H1 (cell line): ENCODE results near the gene EPB41L5. TPM values are rescaled to one million over a fixed set of nuclear protein-coding genes. Genes with fewer than 3 reads are reported as not detected.

ENCODE experiments used
- CTCF ChIA-PET: fragments of 300-600 bp; sonication (Branson Sonifier 250); formaldehyde crosslinking; loops from one replicate; lab custom pipeline; 2021; ENCODE audit not compliant: partially characterized antibody; lab: Charles Lee
- POLR2A ChIA-PET: fragments of 300-600 bp; sonication (Branson Sonifier 250); formaldehyde crosslinking; loops from one replicate; lab custom pipeline; 2021; ENCODE audit warnings: inconsistent platforms; ENCODE audit not compliant: partially characterized antibody; lab: Charles Lee
- DNase-seq, 2 experiments: peaks; one replicate each; pipeline versions ENCODE4 v3.0.0 to v3.0.0-alpha.2; 2010 to 2022; ENCODE audit warnings: low spot score in 2 of 2, low read depth in 1 of 2, mixed read lengths in 1 of 2
- FAIRE-seq: peaks from 2 replicates; lab custom pipeline; 2011; peaks lifted over from hg19 to GRCh38; lab: Jason Lieb, UNC
- H2AFZ ChIP-seq: 2 replicates; pipeline ENCODE4 v1.8.1; 2012; ENCODE audit warnings: low read length, inconsistent platforms
- H2AK5ac ChIP-seq: 2 replicates; pipeline ENCODE4 v1.6.1; 2013; ENCODE audit warnings: low read depth, low read length
- H2BK120ac ChIP-seq: replicated peaks from 2 replicates; pipeline ENCODE3; 2013; ENCODE audit warnings: low read depth, low read length, inconsistent platforms
- H2BK12ac ChIP-seq: 2 replicates; pipeline ENCODE4 v1.6.1; 2013; ENCODE audit warnings: low read depth, low read length
- H2BK15ac ChIP-seq: 2 replicates; pipeline ENCODE4 v1.6.1; 2013; ENCODE audit warnings: low read length
- H2BK20ac ChIP-seq: 2 replicates; pipeline ENCODE4 v1.6.1; 2013; ENCODE audit warnings: low read length
- H2BK5ac ChIP-seq: 2 replicates; pipeline ENCODE4 v1.6.1; 2013; ENCODE audit warnings: low read depth, low read length
- H3K14ac ChIP-seq: 2 replicates; pipeline ENCODE4 v1.6.1; 2013; ENCODE audit warnings: inconsistent platforms; ENCODE audit not compliant: insufficient read length
- H3K18ac ChIP-seq: 2 replicates; pipeline ENCODE4 v1.6.1; 2013; ENCODE audit warnings: low read length; ENCODE audit errors: extremely low read depth
- H3K23ac ChIP-seq: 2 replicates; pipeline ENCODE4 v1.6.1; 2013; ENCODE audit warnings: inconsistent platforms; ENCODE audit not compliant: insufficient read length
- H3K23me2 ChIP-seq: 2 replicates; pipeline ENCODE4 v1.6.1; 2013; ENCODE audit warnings: low read depth, low read length
- H3K27ac ChIP-seq: 2 replicates; pipeline ENCODE4 v1.6.1; 2011; ENCODE audit warnings: low read depth, low read length, inconsistent platforms
- H3K27me3 ChIP-seq, 4 experiments: replicated peaks in 1 of 4; 1 replicate in 1 of 4; 2 replicates in 3 of 4; pipeline versions ENCODE4 v1.6.1 to v1.8.1; 2011 to 2013; ENCODE audit warnings: low read length in 3 of 4, mild to moderate bottlenecking in 3 of 4, inconsistent platforms in 2 of 4, mixed read lengths in 2 of 4, moderate library complexity in 1 of 4; ENCODE audit not compliant: control insufficient read depth in 3 of 4, insufficient read depth in 3 of 4; ENCODE audit errors: extremely low read depth in 1 of 4
- H3K36me3 ChIP-seq, 4 experiments: 2 replicates each; pipeline versions ENCODE4 v1.6.1 to v1.8.1; 2011 to 2013; ENCODE audit warnings: mild to moderate bottlenecking in 4 of 4, low read length in 3 of 4, moderate library complexity in 2 of 4, control low read depth in 1 of 4, inconsistent platforms in 1 of 4; ENCODE audit not compliant: insufficient read depth in 4 of 4, control insufficient read depth in 2 of 4
- H3K4ac ChIP-seq: replicated peaks from 2 replicates; pipeline ENCODE3; 2013; ENCODE audit warnings: low read length, low read depth, mixed read lengths, inconsistent platforms; ENCODE audit not compliant: insufficient read length
- H3K4me1 ChIP-seq, 4 experiments: replicated peaks in 1 of 4; 1 replicate in 1 of 4; 2 replicates in 3 of 4; pipeline versions ENCODE4 v1.6.1 to v1.8.1; 2011 to 2013; ENCODE audit warnings: low read length in 3 of 4, inconsistent platforms in 2 of 4, mixed read lengths in 1 of 4; ENCODE audit not compliant: insufficient read depth in 4 of 4, control insufficient read depth in 3 of 4
- H3K4me2 ChIP-seq, 2 experiments: 2 replicates each; pipeline versions ENCODE4 v1.6.1 to v1.8.1; 2011 to 2013; ENCODE audit warnings: low read depth in 2 of 2, low read length in 2 of 2, control low read depth in 1 of 2, inconsistent platforms in 1 of 2, mild to moderate bottlenecking in 1 of 2; ENCODE audit not compliant: insufficient read depth in 1 of 2
- H3K4me3 ChIP-seq, 4 experiments: fragments of 200-600, 300-600 bp in 1 of 4; sonication (generic), shearing (Covaris generic), sonication (Bioruptor Twin) in 1 of 4; 2 replicates each; pipeline versions ENCODE4 v1.5.1 to v1.8.1; 2011 to 2016; ENCODE audit warnings: low read length in 4 of 4, low read depth in 3 of 4, control low read depth in 2 of 4, inconsistent platforms in 2 of 4, mild to moderate bottlenecking in 2 of 4, mixed read lengths in 1 of 4, moderate library complexity in 1 of 4; ENCODE audit not compliant: insufficient read depth in 2 of 4; ENCODE audit errors: extremely low read depth in 1 of 4
- H3K56ac ChIP-seq: replicated peaks from 2 replicates; pipeline ENCODE3; 2013; ENCODE audit warnings: low read depth, mild to moderate bottlenecking, mixed read lengths, low read length, inconsistent platforms; ENCODE audit not compliant: insufficient read length
- H3K79me1 ChIP-seq: 2 replicates; pipeline ENCODE4 v1.6.1; 2013; ENCODE audit warnings: low read depth, low read length, control low read depth
- H3K79me2 ChIP-seq, 2 experiments: 2 replicates each; pipeline versions ENCODE4 v1.6.1 to v1.8.1; 2012 to 2013; ENCODE audit warnings: low read length in 2 of 2, mild to moderate bottlenecking in 2 of 2, inconsistent platforms in 1 of 2; ENCODE audit not compliant: insufficient read depth in 2 of 2, control insufficient read depth in 1 of 2
- H3K9ac ChIP-seq, 4 experiments: replicated peaks in 1 of 4; 1 replicate in 1 of 4; 2 replicates in 3 of 4; pipeline versions ENCODE4 v1.6.1 to v1.8.1; 2011 to 2013; ENCODE audit warnings: low read depth in 3 of 4, low read length in 3 of 4, control low read depth in 2 of 4, mild to moderate bottlenecking in 2 of 4, moderate library complexity in 2 of 4, inconsistent platforms in 1 of 4; ENCODE audit errors: extremely low read depth in 1 of 4
- H3K9me3 ChIP-seq, 2 experiments: 2 replicates each; pipeline versions ENCODE4 v1.6.1 to v1.8.1; 2012 to 2013; ENCODE audit warnings: mild to moderate bottlenecking in 2 of 2, moderate library complexity in 2 of 2, control low read depth in 1 of 2, inconsistent platforms in 1 of 2, low read depth in 1 of 2, low read length in 1 of 2, mixed read lengths in 1 of 2; ENCODE audit not compliant: insufficient read depth in 2 of 2
- H4K20me1 ChIP-seq, 2 experiments: replicated peaks in 1 of 2; 2 replicates each; pipeline versions ENCODE3 to v1.8.1; 2011 to 2013; ENCODE audit warnings: inconsistent platforms in 2 of 2, low read length in 2 of 2, mild to moderate bottlenecking in 1 of 2; ENCODE audit not compliant: insufficient read depth in 2 of 2, control insufficient read depth in 1 of 2
- H4K5ac ChIP-seq: 2 replicates; pipeline ENCODE4 v1.6.1; 2013; ENCODE audit warnings: low read length, low read depth, mixed read lengths, inconsistent platforms; ENCODE audit not compliant: insufficient read length
- H4K8ac ChIP-seq: 2 replicates; pipeline ENCODE4 v1.8.0; 2013; ENCODE audit warnings: mild to moderate bottlenecking, moderate library complexity, low read length, inconsistent platforms; ENCODE audit not compliant: insufficient read depth; ENCODE audit errors: extremely low read depth
- H4K91ac ChIP-seq: replicated peaks from 2 replicates; pipeline ENCODE3; 2013; ENCODE audit warnings: low read length, mixed read lengths, inconsistent platforms; ENCODE audit not compliant: insufficient read length
- WGBS, 2 experiments: shearing (Covaris generic) in 1 of 2; methylation state at CpG; one replicate each; pipeline versions ENCODE4 v1.1.6 to v1.1.7; 2013 to 2015; ENCODE audit warnings: low lambda C conversion rate in 2 of 2, mixed read lengths in 2 of 2, inconsistent platforms in 1 of 2, low coverage in 1 of 2, missing lambda C conversion rate in 1 of 2; ENCODE audit not compliant: insufficient replicate concordance in 2 of 2, insufficient coverage in 1 of 2, insufficient read length in 1 of 2; ENCODE audit errors: extremely low coverage in 1 of 2, missing lambda C conversion rate in 1 of 2; 5-methylcytosine and 5-hydroxymethylcytosine counted together
- polyA plus RNA-seq, 7 experiments: library from polyadenylated mRNA; depleted of rRNA in 3 of 7; stranded (reverse) in 5 of 7; unstranded in 2 of 7; fragments of >200 nt in 5 of 7; fragments of 200-250 nt in 2 of 7; gene quantifications; 1 replicate in 5 of 7; 2 replicates in 1 of 7; 4 replicates in 1 of 7; pipeline versions ENCODE4 v1.2.1 to v1.2.3, GENCODE V29; 2011 to 2013; ENCODE audit warnings: missing spikeins in 2 of 7, mixed read lengths in 2 of 7
- total RNA-seq: library from RNA; stranded (reverse); fragmentation: NEBNext Ultra II Directional; extraction: Animal tissue kit (Norgen Biotek cat#: 25700); gene quantifications from 2 replicates; pipeline ENCODE4 v1.2.1, GENCODE V29; 2021

EPB41L5 gene
- total and polyA plus RNA-seq, 2 of the 8 experiments (the other 6 are each of a cell fraction or from before 2014, with no cell fraction given) = 13.5 to 32.3 TPM

DNA sequence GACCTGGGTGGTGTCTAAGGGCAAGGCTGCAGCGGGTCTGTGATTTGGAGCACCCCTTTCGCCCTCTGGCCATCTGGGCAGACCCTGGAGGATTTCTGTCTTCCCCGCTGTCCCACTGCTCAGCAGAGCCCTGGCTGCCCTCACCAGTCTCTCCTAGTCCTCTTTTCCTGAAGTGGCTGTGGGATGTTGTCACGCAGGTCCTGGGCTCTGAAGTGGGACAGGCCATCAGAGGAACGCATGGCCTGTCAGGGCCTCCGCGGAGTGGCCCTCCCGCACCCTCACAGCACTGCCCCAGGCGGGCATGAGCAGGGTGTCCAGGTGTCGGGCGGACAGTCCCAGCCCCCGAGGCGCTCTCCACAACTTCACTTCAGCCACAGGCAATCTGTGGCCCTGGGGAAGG is 211.4 kb downstream of the EPB41L5 start:
- FAIRE-seq (no peak), DNase-seq (no peak)
- Histone ChIP-seq H2AK5ac (no peak overlapping the region), H3K79me1 (no peaks in the 10 kb centered on the region), H3K36me3 (peaks cover 0 to 6% (median 0%) of the 10 kb centered on the region in 4 experiments; a peak in 3 of 8 replicates), H3K27ac (no peak overlapping the region), H4K20me1 (peaks cover 0 to 3% of the 10 kb centered on the region in 2 experiments), H3K23me2 (peaks cover 3% of the 10 kb centered on the region; the same call in 1 of the 2 replicates), H4K91ac (no peak overlapping the region), H3K4me1 (peaks cover 0 to 7% (median 6%) of the 10 kb centered on the region in 4 experiments; a peak in 5 of 7 replicates), H3K14ac (no peak overlapping the region), H3K4ac (no peak overlapping the region), H3K9ac (no peak overlapping the region), H3K23ac (no peak overlapping the region), H3K27me3 (peaks cover 13 to 45% (median 29%) of the 10 kb centered on the region in 4 experiments), H2AFZ (no peak overlapping the region), H3K56ac (no peak overlapping the region), H2BK12ac (no peak overlapping the region), H3K79me2 (peaks cover 0 to 2% of the 10 kb centered on the region in 2 experiments; a peak in 1 of 4 replicates), H3K9me3 (peaks cover 7 to 9% of the 10 kb centered on the region in 2 experiments), H2BK15ac (0 out of 2 replicates have a peak overlapping the region, but pooled peaks have one; percentile 29), H2BK5ac (no peak overlapping the region), H2BK120ac (no peak overlapping the region), H3K18ac (no peak overlapping the region), H3K4me3 (peak overlapping the region in 1 of 4 experiments; percentile 78; a peak in 1 of 8 replicates), H3K4me2 (peak overlapping the region; percentile 67 to 76; a peak in 3 of 4 replicates), H4K5ac (no peak overlapping the region), H4K8ac (peak overlapping the region; percentile 28; the same call in 1 of the 2 replicates), H2BK20ac (no peak overlapping the region)
- ChIA-PET CTCF (interaction anchor here (0.7 to 1.5 kb wide), 3 partner anchors 12 to 242 kb away, joined by 3 to 5 read pairs (median 3); no protein-coding TSS in a partner anchor), POLR2A (no interaction called here)
- WGBS, 2 experiments = 78% methylated on average over 13 of the region's 13 CpGs; no CpG with 5 or more reads in 1 of the 2 experiments
